ENCODE results near the gene PSMG4. TPM values are rescaled to one million over a fixed set of nuclear protein-coding genes. Genes with fewer than 3 reads are reported as not detected.

PSMG4 gene
- total and polyA plus RNA-seq, 10 of the 15 experiments (the other 5 are each of a cell fraction or from before 2014, with no cell fraction given), result 7.1 to 62.6 (median 29.8) TPM

DNA sequence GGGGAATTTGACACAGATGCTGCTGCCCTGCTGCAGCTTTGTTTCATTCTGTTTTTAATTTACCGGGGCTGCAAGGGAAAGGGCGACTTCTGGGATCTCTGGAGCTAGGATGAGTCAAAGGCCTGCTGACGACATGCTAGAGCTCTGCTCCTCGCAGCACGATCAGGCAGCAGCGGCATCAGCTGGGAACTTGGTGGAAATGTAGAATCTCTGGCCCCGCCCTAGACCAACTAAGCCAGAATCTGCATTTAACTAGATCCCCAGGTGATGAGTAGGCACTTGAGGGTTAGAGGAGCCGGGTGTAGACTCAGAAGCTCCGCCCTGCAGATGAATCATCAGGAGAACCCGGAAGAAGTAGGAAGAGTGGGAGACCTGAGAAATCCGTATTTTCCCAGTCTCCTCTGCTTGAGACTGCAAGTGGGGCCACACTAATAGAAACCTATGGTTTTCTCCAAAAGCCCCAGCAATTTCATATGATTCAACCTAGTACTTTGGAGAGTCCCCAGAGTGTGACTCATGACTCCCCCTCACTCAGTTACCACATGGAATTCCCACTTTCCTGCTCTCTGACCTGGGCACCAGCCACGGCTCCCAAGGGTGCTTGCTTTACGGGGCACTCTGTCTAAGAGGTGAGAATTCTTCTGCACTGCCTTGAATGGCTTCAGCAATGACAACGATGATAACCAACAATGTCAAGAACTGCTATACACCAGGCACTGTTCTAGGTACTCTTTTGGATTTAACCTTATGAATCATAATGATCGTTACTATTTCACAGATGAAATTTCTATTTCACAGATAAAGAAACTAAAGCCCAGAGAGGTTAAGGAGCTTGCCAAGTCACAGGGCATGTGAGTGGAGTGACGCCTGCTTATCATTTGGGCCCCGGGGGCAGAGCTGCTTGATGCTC lies 49.4 kb upstream of the PSMG4 start (continued):
- TF ChIP-seq SUZ12 (IDR thresholded peaks at IDR 0.05; ENCODE audit: unreplicated experiment) (no peak), FOXM1 (IDR thresholded peaks at IDR 0.05; ENCODE audit: low read depth, low read length) (peak; percentile 94), PAX8 (IDR thresholded peaks at IDR 0.05) (no peak), CBFB (IDR thresholded peaks at IDR 0.05; ENCODE audit: low read depth) (no peak), BACH1 (IDR thresholded peaks at IDR 0.05; ENCODE audit: borderline replicate concordance) (no peak), CREM (IDR thresholded peaks at IDR 0.05; ENCODE audit: low read depth) (peak; percentile 77), NR2F1 (conservative IDR thresholded peaks at IDR 0.05) (peak; percentile 93), IKZF1 (conservative IDR thresholded peaks at IDR 0.05) (peak; percentile 98), TCF12 (IDR thresholded peaks at IDR 0.05; ENCODE audit: low read depth, low read length) (0 out of 2 replicates have a peak, but pooled peaks have one; percentile 13), ZSCAN29 (IDR thresholded peaks at IDR 0.05) (no peak), IRF4 (IDR thresholded peaks at IDR 0.05; ENCODE audit: low read depth, low read length) (peak; percentile 85), TCF7 (IDR thresholded peaks at IDR 0.05; ENCODE audit: borderline replicate concordance) (no peak), SMARCA5 (IDR thresholded peaks at IDR 0.05) (peak; percentile 40), RB1 (IDR thresholded peaks at IDR 0.05; ENCODE audit: borderline replicate concordance) (no peak), SRF (IDR thresholded peaks at IDR 0.05; ENCODE audit: low read depth in 2 of 2, low read length in 2 of 2) (no peak), ZNF384 (IDR thresholded peaks at IDR 0.05; ENCODE audit: borderline replicate concordance, low read depth, low read length) (no peak), YY1 (IDR thresholded peaks at IDR 0.05; ENCODE audit: low read depth, low read length) (no peak), SUPT20H (IDR thresholded peaks at IDR 0.05; ENCODE audit: borderline replicate concordance, control insufficient read depth, low read depth, low read length) (no peak), ZNF207 (IDR thresholded peaks at IDR 0.05; ENCODE audit: borderline replicate concordance) (no peak), CBX3 (IDR thresholded peaks at IDR 0.05; ENCODE audit: borderline replicate concordance, low read depth) (no peak), MYC (IDR thresholded peaks at IDR 0.05; ENCODE audit: insufficient read depth, insufficient read length, insufficient replicate concordance, low read length, severe bottlenecking) (no peak)
- TF ChIP-seq, protein P1, sequence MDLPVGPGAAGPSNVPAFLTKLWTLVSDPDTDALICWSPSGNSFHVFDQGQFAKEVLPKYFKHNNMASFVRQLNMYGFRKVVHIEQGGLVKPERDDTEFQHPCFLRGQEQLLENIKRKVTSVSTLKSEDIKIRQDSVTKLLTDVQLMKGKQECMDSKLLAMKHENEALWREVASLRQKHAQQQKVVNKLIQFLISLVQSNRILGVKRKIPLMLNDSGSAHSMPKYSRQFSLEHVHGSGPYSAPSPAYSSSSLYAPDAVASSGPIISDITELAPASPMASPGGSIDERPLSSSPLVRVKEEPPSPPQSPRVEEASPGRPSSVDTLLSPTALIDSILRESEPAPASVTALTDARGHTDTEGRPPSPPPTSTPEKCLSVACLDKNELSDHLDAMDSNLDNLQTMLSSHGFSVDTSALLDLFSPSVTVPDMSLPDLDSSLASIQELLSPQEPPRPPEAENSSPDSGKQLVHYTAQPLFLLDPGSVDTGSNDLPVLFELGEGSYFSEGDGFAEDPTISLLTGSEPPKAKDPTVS (IDR thresholded peaks at IDR 0.05; ENCODE audit: low read depth, low read length), result no peak
- TF ChIP-seq, protein P2, sequence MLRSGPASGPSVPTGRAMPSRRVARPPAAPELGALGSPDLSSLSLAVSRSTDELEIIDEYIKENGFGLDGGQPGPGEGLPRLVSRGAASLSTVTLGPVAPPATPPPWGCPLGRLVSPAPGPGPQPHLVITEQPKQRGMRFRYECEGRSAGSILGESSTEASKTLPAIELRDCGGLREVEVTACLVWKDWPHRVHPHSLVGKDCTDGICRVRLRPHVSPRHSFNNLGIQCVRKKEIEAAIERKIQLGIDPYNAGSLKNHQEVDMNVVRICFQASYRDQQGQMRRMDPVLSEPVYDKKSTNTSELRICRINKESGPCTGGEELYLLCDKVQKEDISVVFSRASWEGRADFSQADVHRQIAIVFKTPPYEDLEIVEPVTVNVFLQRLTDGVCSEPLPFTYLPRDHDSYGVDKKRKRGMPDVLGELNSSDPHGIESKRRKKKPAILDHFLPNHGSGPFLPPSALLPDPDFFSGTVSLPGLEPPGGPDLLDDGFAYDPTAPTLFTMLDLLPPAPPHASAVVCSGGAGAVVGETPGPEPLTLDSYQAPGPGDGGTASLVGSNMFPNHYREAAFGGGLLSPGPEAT (IDR thresholded peaks at IDR 0.05; ENCODE audit: low read depth), result peak; percentile 93
- TF ChIP-seq, protein P3, sequence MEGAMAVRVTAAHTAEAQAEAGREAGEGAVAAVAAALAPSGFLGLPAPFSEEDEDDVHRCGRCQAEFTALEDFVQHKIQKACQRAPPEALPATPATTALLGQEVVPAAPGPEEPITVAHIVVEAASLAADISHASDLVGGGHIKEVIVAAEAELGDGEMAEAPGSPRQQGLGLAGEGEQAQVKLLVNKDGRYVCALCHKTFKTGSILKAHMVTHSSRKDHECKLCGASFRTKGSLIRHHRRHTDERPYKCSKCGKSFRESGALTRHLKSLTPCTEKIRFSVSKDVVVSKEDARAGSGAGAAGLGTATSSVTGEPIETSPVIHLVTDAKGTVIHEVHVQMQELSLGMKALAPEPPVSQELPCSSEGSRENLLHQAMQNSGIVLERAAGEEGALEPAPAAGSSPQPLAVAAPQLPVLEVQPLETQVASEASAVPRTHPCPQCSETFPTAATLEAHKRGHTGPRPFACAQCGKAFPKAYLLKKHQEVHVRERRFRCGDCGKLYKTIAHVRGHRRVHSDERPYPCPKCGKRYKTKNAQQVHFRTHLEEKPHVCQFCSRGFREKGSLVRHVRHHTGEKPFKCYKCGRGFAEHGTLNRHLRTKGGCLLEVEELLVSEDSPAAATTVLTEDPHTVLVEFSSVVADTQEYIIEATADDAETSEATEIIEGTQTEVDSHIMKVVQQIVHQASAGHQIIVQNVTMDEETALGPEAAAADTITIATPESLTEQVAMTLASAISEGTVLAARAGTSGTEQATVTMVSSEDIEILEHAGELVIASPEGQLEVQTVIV (IDR thresholded peaks at IDR 0.05; ENCODE audit: borderline replicate concordance, partially characterized antibody), result no peak

All from GM12878 (cell line).